Heart right ventricle (tissue), 16 donors: ENCODE data around the gene TMEM63A. TPM values are rescaled to one million over a fixed set of nuclear protein-coding genes. Genes with fewer than 3 reads are reported as not detected.

Experiments
- ATAC-seq, 8 donors: fragments of 200-7000 bp; cut with Tn5 transposase; one replicate each; pipeline ENCODE4 v1.9.1; 2020; ENCODE audit warnings: mild to moderate bottlenecking in 8 of 8, moderate library complexity in 8 of 8, moderate number of reproducible peaks in 1 of 8
- DNase-seq, 2 donors: peaks; one replicate each; pipeline ENCODE4 v3.0.0-alpha.2; 2020
- H3K27ac ChIP-seq, 10 donors: fragments of 200-600 bp; sonication (generic) in 2 of 10; one replicate each; pipeline versions ENCODE4 v1.5.0 to v1.8.0; 2020 to 2022; ENCODE audit warnings: mild to moderate bottlenecking in 3 of 10
- H3K27me3 ChIP-seq, 7 donors: fragments of 200-600 bp; one replicate each; pipeline ENCODE4 v1.8.0; 2021 to 2022; ENCODE audit warnings: mild to moderate bottlenecking in 2 of 7
- H3K36me3 ChIP-seq, 9 donors: fragments of 200-600 bp; sonication (generic) in 1 of 9; one replicate each; pipeline versions ENCODE4 v1.5.0 to v1.8.0; 2020 to 2022; ENCODE audit warnings: mild to moderate bottlenecking in 2 of 9
- H3K4me1 ChIP-seq, 9 donors: fragments of 200-600 bp; sonication (generic) in 1 of 9; one replicate each; pipeline versions ENCODE4 v1.5.0 to v1.8.0; 2020 to 2022; ENCODE audit warnings: mild to moderate bottlenecking in 4 of 9
- H3K4me3 ChIP-seq, 10 donors: fragments of 200-600 bp; sonication (generic) in 2 of 10; one replicate each; pipeline versions ENCODE4 v1.5.0 to v1.8.0; 2020 to 2022; ENCODE audit warnings: mild to moderate bottlenecking in 7 of 10, moderate library complexity in 2 of 10
- H3K9me3 ChIP-seq, 11 donors: fragments of 200-600 bp in 10 of 11; sonication (generic) in 2 of 11; one replicate each; pipeline versions ENCODE4 v1.5.0 to v1.8.0; 2013 to 2022; ENCODE audit warnings: mild to moderate bottlenecking in 2 of 11, control low read depth in 1 of 11, moderate library complexity in 1 of 11
- CTCF ChIP-seq, 9 donors: fragments of 200-600 bp; sonication (generic) in 2 of 9; IDR thresholded peaks; one replicate each; pipeline versions ENCODE4 v1.5.0 to v1.8.0; 2021 to 2022; ENCODE audit warnings: antibody characterized with exemption in 9 of 9, mild to moderate bottlenecking in 5 of 9, moderate library complexity in 1 of 9
- whole genome bisulfite sequencing, 2 donors: extraction: QIAGEN DNeasy Blood & Tissue Kit; methylation state at CpG; one replicate each; pipeline ENCODE4 v1.1.7; 2013; ENCODE audit warnings: inconsistent platforms in 1 of 2; 5-methylcytosine and 5-hydroxymethylcytosine counted together
- intact Hi-C, 10 donors: fragments of 100-400 bp; cut with DNase I; formaldehyde crosslinking; loops; one replicate each; pipeline versions ENCODE4 v1.11.1 to v1.14.2; 2022
- polyA plus RNA-seq, 2 donors: library from polyadenylated mRNA; stranded (reverse); fragments of 200-250 nt; gene quantifications; one replicate each; pipeline ENCODE4 v1.2.3, GENCODE V29; 2013
- total RNA-seq, 10 donors: library from RNA; stranded (reverse); fragmentation: NEBNext Ultra II Directional in 3 of 10; extraction: Animal tissue kit (Norgen Biotek cat#: 25700) in 3 of 10; gene quantifications; one replicate each; pipeline versions ENCODE4 v1.2.1 to v1.2.4, GENCODE V29; 2021 to 2023
- donor health status: Arrhythmogenic right ventricular cardiomyopathy.
- donor health status: ischemic (EF 13 %, LVEDD 7.1; RV severe dilation, severe dysfunction).
- donor health status: healthy with polysubstance abuse.
- donor health status: DM: no; HTN: yes; CAD: no.
- donor health status: DM: no; HTN: no; CAD: no.
- donor health status: ischemic (EF 25% LVEDD 6.9; RV normal size, moderate dysfunction).
- donor health status: ischemic (EF 25% LVEDD 5.7; RV mildly dilated, moderate dysfunction).
- donor health status: healthy.
- donor health status: DM: yes; HTN: yes; CAD: no.
- donor health status: Ischemic cardiomyopathy.
- donor health status: ischemic (EF 35%, LVEDD 5.7; RV mildly dilated, moderate dysfunction).
- donor health status: nonischemic (EF 11% LVEDD 7.7; RV severe dilation, severe dysfunction).
- donor health status: DM: yes; HTN: yes; CAD: no.
- donor health status: PGD.
- donor health status: ischemic (EF 29% LVEDD 5.4; RV normal size, mild dysfunction).
- donor health status: nonischemic (EF 23%, LVEDD 6.1; RV moderate dilation, normal function).

TMEM63A gene
- total and polyA plus RNA-seq, 12 donors = 10.4 to 69.1 (median 24.7) TPM

- Histone ChIP-seq H3K27me3 (no peaks in the 10 kb centered on the region), H3K4me3 (no peak overlapping the region), H3K27ac (no peak overlapping the region), H3K36me3 (peaks cover 0 to 99% (median 12%) of the 10 kb centered on the region in 9 donors), H3K4me1 (peaks cover 0 to 41% (median 5%) of the 10 kb centered on the region in 9 donors), H3K9me3 (no peaks in the 10 kb centered on the region)
- no peak for ATAC-seq
- 93 to 94% methylated on average over 13 of the region's 13 CpGs for WGBS, 2 donors
- no peak for DNase-seq
- no peak for TF ChIP-seq CTCF (IDR thresholded peaks at IDR 0.05)
- intact Hi-C loops = loop anchor here in 2 of 10 donors (10.0 kb wide), 2 partner anchors 68 to 122 kb away; no protein-coding TSS in a partner anchor
Measured at GRCh38 chr1:225852413-225853124, 29.6 kb downstream of the TMEM63A start.

GRCh38 chr1:225851805-225852204 is 30.4 kb downstream of the TMEM63A start:
- intact Hi-C loops = loop anchor here in 2 of 10 donors (10.0 kb wide), 2 partner anchors 67 to 123 kb away; no protein-coding TSS in a partner anchor

GRCh38 chr1:225850370-225850769 is 31.8 kb downstream of the TMEM63A start:
- peaks cover 0 to 99% (median 19%) of the 10 kb centered on the region in 9 donors for H3K36me3 ChIP-seq
- no peak for ATAC-seq

More at GRCh38 chr1:225851805-225852204, 30.4 kb downstream of the TMEM63A start:
- Histone ChIP-seq H3K4me3 (no peak overlapping the region), H3K27ac (no peak overlapping the region), H3K9me3 (no peaks in the 10 kb centered on the region), H3K27me3 (no peaks in the 10 kb centered on the region), H3K4me1 (peaks cover 0 to 43% (median 8%) of the 10 kb centered on the region in 9 donors), H3K36me3 (peaks cover 0 to 99% (median 14%) of the 10 kb centered on the region in 9 donors)
- WGBS, 2 donors = 56 to 60% methylated on average over 4 of the region's 4 CpGs
- no peak for ATAC-seq
- no peak for DNase-seq
- TF ChIP-seq CTCF (IDR thresholded peaks at IDR 0.05) = no peak

More at GRCh38 chr1:225850370-225850769, 31.8 kb downstream of the TMEM63A start:
- WGBS, 2 donors = 95 to 97% methylated on average over 7 of the region's 7 CpGs
- H3K9me3 ChIP-seq = no peaks in the 10 kb centered on the region
- no peak for DNase-seq
- H3K4me3 ChIP-seq = no peak overlapping the region
- peaks cover 0 to 43% (median 17%) of the 10 kb centered on the region in 9 donors for H3K4me1 ChIP-seq
- no peak for TF ChIP-seq CTCF (IDR thresholded peaks at IDR 0.05)
- no peaks in the 10 kb centered on the region for H3K27me3 ChIP-seq
- intact Hi-C loops = loop anchor here in 2 of 10 donors (10.0 kb wide), 2 partner anchors 66 to 124 kb away; no protein-coding TSS in a partner anchor
- H3K27ac ChIP-seq = peak overlapping the region in 1 of 10 donors; percentile 52
